GM21381 (cell line): ENCODE measurements around the gene SPATA2L.
A peak's percentile ranks its signal among the peaks of the same experiment; 100 is the strongest.
"Not testable (repeated sequence)": the region's sequence is repeated elsewhere in the genome, so short reads cannot be mapped to it uniquely, and the experiment has no call there.

Experiments used
- ATAC-seq: cut with Tn5 transposase; IDR thresholded peaks from one replicate; pipeline ENCODE4 v1.9.1; 2021; ENCODE audit warnings: mild to moderate bottlenecking, moderate library complexity; ENCODE audit not compliant: unreplicated experiment

SPATA2L gene

DNA sequence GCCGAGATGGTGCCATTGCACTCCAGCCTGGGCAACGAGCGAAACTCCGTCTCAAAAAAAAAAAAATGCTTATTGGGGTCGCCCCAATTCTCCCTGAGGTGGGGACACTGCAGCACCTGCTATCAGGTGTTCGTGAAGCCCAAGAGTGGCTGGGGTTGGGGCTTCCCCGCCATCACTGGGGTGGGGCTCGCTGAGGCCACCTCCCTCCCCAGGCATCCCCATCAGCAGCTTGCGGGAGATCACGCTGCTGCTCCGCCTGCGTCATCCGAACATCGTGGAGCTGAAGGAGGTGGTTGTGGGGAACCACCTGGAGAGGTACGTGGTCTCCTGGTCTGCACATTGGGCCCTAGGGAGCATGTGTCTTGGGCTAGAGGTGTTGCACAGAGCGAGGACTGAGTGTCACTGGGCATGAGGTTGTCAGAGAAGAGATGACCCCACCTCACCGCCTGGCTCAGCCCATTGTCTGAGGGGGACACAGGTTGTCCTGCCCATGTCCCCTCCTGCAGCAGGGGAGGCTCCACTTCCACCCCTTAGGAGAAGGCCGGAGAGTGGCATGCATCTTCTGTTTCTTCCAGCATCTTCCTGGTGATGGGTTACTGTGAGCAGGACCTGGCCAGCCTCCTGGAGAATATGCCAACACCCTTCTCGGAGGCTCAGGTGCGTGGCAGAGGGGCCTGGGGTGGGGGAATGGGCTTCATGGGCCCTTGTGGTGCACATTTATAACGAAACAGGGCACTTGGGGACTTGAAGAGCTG lies 10.1 kb downstream of the SPATA2L start:
- ATAC-seq = no peak

DNA sequence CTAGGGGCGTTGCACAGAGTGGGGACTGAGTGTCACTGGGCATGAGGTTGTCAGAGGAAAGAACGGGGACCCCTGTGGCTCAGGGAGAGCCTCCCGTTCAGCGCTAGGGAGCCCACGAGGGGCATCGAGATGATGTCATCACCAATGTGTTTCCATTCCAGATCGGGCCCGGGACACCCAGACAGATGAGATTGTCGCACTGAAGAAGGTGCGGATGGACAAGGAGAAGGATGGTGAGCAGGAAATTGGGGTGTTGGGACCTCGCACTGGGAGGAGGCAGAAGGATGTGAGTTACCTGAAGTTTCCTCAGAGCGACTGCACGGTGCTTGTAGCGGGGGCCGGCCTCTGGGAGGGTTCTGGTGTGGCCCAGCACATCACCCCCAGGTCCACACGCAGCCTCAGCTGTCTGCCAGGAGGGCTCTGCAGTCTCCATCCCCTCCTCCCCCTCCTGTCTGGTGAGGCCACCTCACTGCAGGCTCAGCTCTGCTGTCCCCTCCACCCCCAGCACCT lies 11.1 kb downstream of the SPATA2L start:
- ATAC-seq = no peak

DNA sequence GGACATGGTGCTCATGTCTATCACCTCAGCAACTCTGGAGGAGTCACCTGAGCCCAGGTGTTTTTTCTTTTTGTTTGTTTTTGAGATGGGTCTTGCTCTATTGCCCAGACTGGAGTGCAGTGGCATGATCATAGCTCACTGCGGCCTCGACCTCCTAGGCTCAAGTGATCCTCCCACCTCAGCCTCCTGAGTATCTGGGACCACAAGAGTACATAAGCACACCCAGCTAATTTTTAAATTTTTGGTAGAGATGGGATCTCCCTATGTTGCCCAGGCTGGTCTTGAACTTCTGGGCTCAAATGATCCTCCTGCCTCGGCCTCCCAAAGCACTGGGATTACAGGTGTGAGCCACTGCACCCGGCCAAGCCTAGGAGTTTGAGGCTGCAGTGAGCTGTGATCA lies 11.9 kb downstream of the SPATA2L start:
- ATAC-seq = not testable (repeated sequence)

DNA sequence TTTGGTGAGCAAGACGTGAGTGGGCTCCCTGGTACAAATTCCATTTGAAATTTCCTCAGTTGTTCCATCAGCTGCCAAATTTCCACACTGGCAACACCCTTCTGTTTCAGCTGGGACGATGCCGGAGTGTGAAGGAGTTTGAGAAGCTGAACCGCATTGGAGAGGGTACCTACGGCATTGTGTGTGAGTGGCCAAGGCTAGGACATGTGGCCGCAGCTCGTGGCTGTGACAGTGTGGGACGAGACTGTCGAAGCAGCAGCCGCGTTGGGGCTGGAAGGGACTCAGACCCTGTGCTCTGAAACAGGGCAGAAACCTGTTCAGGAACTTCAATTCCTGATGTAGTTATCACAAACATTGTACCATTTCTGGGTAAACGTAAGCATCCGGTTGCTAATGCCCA lies 12.4 kb downstream of the SPATA2L start:
- ATAC-seq = no peak

DNA sequence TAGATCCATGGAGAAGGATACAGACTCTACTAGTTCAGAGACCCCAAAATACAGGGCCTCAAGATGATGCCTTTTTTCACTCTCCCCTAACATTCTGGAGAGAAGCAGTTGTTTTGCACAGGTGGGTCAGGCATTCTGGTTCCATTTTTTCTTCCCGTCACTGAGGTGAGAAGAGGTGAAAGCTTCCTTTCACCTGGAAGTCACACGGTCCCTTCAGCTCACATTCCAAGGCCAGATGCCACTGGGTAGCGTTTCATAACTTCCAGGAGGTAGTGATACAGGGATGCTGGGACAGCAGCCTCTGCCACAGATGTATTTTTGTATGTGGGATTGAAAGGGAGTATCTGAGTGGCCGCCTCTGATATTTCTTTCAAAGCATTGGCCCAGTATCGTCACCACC lies 13.1 kb downstream of the SPATA2L start:
- ATAC-seq = no peak

DNA sequence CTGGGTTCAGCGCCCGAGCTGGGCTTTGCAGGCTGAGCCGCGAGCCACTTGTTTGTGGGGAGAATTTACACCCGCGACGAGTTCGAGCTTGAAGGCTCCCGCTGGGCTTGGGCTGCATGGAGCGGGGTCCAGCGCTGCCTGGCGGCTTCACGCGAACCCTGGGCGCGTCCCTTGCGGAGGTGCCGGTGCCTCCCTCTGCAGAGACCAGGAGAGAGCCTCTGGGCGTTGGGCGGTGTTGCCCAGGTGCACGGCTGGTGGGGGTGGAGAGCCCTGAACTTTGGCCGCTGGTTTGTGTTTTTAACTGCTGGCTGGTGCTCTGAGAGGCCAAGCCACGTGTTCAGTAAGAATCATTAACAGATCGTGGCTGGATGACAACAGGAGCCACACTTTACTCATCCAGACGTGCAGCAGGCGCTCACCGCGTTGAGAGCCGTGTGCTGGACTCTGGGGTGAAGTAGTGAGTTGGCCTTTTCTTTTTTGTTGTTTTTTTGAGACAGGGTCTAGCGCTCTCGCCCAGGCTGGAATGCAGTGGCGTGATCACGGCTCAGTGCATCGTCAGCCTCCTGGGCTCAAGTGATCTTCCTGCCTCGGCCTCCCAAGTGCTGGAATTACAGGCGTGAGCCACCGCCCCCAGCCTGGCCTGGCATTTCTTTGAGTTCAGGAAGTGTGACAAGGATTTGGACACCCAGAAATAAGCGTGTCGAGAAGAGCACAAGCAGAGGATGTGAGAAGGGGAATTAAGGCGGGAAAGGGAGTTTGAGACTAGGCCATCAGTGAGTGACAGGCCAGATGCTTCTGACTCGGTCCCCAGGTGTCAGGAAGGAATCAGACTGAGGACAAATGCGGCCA lies 14.2 kb downstream of the SPATA2L start:
- ATAC-seq = peak; percentile 35

DNA sequence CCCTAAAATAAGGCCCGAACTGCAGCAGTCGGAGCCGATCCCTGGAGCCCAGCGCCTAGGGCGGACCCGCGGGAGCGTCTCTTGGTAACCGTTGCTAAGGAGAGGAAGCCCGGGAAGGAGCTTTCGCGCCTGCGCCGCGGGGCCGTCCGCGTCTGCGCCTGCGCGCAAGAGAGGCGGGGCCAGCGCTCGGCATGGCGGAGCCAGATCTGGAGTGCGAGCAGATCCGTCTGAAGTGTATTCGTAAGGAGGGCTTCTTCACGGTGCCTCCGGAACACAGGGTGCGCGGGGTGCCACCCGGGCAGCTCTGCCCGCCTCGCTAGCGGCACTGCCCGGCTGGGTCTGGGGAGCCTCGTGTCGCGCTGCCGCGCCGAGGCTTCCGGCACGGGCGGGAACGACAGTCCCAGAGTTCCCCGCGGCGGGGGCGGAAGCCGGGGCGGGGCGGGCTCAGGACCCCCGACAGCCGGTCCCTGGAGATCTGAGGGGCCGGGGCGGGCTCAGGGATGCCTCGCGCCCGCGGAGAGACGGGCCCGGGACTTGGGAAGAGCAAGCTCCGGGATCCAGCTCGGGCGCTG lies 14.9 kb downstream of the SPATA2L start, which contains the start of gene CDK10:
Gene CDK10, plus strand, starts transcription at position 170 of the 572 bp plus-strand sequence. Its CDS starts 22 bp downstream, at position 192.
- peak; percentile 80 for ATAC-seq

DNA sequence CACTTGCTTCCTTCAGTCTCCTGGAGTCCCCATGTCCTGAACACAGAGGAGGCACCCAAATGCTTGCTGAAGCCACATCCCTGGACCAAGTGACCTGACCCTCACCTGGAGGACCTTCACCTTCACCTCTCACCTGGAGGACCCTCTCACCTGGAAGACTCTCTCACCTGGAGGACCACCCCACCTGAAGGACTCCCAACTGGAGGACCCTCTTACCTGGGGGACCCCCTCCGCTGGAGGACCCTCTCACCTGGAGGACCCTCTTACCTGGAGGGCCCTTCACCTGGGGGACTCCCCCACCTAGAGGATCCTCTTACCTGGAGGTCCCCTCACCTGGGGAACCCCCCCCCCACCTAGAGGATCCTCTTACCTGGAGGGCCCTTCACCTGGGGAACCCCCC lies 15.6 kb downstream of the SPATA2L start:
- ATAC-seq = no peak

DNA sequence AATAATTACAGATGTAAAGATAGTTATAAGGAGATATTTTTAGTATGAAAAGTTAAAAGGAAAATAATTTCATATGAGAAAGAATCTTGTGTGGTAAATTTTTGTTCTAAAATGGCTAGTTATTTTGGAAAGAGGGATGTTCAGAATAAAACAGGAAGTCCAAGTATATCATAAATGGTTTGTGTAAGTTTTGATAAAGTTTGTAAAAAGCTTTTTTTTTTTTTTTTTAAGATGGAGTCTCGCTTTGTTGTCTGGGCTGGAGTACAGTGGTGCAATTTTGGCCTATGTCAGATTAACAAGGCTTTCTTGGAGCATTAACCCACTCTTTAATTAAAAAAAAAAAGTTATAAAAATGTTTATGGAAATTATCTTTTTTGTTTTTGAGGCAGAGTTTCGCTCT lies 23.2 kb downstream of the SPATA2L start:
- no peak for ATAC-seq

DNA sequence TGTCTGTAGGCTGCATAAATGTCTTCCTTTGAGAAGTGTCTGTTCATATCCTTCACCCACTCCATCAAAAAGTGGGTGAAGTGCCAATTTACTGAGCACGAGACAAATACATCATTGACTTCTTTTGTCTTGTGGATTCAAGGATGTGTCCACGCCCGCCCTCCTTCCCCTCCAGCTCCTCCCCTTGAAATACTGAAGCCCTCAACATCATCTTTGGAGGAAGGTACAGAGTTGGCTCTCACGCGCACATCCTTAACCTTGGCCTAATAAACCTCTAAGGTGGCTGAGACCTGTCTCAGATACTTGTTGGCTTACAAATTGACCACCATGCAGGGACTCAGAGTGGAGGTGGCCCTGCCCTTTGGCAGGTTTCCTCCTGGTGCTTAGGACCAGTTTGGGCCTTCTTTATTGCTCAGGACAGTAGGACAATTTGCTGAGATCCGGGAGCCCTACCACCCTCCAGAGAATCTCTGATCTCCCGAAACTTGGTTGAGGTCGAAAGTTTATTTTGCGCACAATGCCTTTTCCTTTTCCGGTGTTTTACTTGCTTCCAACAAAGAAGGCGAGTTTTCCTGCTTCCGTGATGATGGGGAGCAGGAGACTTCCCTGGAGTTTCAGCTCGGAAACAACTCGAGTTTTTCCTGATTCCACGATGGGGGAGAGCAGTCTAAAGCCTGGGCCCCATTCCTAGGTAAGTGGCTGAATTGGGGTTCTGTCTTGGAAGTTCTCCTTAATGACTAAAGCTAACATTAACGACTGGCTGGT lies 29.1 kb downstream of the SPATA2L start:
- no peak for ATAC-seq

DNA sequence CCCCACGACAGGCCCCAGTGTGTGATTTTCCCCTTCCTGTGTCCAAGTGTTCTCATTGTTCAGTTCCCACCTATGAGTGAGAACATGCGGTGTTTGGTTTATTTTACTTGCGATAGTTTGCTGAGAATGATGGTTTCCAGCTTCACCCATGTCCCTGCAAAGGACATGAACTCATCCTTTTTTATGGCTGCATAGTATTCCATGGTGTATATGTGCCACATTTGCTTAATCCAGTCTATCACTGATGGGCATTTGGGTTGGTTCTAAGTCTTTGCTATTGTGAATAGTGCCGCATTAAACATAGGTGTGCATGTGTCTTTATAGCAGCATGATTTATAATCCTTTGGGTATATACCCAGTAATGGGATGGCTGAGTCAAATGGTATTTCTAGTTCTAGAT lies 29.9 kb downstream of the SPATA2L start:
- not testable (repeated sequence) for ATAC-seq

DNA sequence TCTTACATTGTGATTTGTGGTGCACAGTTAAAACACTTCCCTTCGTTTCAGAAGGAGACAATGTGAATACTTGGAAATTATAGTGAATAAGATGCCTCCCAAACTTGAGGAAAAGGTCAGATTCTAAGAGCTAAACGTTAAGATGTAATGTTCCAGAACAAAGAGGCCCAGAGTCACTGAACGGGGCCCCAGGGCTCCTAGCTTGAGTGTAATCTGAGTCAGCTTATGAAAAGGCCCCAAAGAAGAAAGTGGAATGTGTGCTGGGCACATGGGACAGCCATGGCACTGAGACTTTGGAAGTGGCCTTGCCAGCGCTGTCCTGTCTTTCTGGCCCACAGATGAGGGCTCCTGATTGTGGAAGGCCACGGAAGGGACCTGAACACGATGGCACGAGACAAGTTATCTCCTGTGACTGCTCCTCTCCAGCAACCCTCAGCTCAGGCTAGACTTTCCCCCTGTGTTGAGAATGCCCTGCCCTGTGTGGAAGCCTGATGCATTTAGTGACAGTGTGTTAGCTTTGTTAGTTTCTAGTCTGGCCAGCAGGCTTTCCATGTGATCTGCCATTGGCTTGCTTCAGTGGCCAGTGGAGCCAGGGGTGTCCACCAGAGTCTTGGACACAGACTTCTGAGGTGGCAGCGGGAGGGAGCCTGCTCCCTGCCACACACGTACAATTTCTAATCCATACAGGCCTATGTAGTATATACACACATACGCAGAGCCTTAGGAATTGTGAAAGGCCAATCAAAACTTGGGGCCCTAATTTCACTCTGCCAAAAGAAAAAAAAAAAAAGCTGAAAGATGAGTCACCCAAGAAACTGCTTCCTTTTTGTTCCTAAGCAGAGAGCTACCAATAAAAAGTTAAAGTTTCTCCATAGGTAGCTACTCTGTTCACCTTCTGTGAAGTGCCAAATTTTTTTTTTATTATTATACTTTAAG lies 30.7 kb downstream of the SPATA2L start:
- ATAC-seq = no peak

DNA sequence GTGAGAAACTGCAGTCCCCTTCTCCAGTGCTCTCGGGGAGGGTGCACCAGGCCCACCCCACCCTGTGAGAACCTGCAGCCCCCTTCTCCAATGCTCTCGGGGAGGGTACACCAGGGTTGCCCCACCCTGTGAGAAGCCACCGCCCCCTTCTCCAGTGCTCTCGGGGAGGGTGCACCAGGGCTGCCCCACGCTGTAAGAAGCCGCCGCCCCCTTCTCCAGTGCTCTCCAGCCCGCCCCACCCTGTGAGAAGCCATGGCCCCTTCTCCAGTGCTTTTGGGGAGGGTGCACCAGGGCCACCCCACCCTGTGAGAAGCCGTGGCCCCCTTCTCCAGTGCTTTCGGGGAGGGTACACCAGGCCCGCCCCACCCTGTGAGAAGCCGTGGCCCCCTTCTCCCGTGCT lies 31.8 kb downstream of the SPATA2L start:
- no peak for ATAC-seq

DNA sequence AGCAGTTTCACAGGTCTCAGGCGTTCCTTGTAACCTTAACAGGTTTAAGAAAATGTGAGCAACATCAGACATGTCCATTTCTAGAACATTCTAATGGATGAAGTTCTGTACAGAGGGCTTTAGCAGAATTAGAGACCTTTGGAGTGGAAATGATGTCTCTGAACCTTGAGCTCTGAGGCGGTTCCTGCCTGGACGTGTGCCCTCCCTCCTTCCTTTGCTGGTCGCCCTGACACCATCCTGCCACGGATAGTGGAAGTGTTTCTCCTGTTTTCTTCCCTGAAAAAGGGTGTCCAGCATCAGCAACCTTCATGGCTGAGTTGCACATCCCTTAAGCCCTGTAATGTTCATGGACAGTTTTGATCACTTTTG lies 32.7 kb downstream of the SPATA2L start:
- no peak for ATAC-seq

DNA sequence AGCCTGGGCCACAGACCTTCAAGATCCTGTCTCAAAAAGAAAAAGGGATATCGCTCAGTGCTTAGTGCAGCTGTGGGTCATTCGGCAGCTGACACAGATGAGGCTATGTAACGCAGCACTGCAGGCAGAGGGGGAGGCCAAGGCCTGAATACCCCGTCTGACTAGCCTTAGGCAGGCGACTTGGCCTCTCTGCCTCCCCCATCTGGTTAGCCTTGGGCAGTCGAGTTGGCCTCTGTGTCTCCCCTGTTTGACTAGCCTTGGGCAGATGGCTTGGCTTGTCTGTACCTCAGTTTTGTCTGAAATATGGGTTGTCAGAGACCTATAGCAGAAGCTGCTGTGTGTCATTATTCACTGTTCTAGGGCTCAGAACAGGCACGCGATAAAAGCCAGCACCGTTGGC lies 33.9 kb downstream of the SPATA2L start:
- ATAC-seq = no peak

DNA sequence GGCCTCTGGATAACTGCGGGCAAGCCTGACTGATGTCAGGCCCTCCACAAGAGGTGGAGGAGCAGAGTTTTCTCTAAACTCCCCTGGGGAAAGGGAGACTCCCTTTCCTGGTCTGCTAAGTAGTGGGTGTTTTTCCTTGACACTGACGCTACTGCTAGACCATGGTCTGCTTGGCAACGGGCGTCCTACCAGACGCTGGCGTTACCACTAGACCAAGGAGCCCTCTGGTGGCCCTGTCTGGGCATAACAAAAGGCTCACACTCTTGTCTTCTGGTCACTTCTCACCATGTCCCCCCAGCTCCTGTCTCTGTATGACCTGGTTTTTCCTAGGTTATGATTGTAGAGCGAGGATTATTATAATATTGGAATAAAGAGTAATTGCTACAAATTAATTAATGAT lies 34.5 kb downstream of the SPATA2L start:
- ATAC-seq = not testable (repeated sequence)

DNA sequence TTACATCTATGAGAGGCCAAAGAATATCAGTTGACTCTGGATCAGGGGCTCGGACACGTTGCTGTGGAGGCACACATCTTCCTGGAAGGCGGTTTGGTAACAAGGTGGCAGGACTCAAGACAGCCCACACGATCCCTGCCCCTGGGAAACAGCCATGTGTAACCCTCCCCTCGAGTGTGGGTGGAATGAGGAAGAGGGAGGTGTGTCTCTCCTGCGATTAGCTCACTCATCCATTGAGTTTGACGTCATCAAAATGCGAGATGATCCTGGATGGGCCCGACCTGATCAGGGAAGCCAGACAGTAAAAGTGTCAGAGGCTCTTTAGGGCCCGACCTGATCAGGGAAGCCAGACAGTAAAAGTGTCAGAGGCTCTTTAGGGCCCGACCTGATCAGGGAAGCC lies 37.3 kb downstream of the SPATA2L start:
- ATAC-seq = not testable (repeated sequence)

DNA sequence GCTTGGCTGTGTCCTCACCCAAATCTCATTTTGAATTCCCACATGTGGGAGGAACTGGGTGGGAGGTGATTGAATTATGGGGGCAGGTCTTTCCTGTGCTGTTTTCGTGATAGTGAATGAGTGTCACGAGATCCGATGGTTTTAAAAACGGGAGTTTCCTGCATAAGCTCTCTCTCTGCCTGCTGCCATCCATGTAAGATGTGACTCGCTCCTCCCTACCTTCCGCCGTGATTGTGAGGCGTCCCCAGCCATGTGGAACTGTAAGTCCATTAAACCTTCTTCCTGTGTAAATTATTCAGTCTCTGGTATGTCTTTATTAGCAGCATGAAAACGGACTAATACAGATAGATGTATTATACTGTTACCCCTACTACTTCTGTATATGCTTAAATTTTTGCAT lies 40.3 kb downstream of the SPATA2L start:
- no peak for ATAC-seq

DNA sequence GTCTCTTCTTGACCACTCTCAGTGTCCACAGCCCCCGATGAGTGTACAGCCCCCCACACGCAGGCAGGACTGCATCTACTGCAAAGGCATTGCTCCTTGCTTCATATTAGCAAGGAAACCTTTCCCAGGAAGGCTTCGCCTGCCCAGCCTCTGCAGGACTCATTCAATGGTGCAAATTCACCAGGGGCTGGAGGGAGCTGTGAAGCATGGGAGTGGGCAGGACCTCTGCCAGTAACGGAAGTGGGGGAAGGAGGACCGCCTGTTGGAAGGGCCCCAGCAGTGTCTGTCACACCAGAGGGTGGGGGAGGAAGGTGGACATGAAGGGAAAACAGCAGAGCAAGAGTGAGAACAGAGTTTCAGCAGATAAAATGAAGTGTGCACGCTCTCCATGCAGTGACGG lies 41.4 kb downstream of the SPATA2L start:
- no peak for ATAC-seq
